Esophagus muscularis mucosa (tissue), 4 donors: ENCODE data around the gene NIPBL. TPM values are rescaled to one million over a fixed set of nuclear protein-coding genes. Genes with fewer than 3 reads are reported as not detected.

Experiments used
- DNase-seq: peaks from one replicate; pipeline ENCODE4 v3.0.0-alpha.2; 2017; ENCODE audit errors: extremely low spot score
- H3K27ac ChIP-seq, 4 donors: fragments of 200-600 bp; sonication (generic); replicated peaks in 1 of 4; 1 replicate in 3 of 4; 2 replicates in 1 of 4; pipeline ENCODE4 v1.5.1; 2016 to 2019; ENCODE audit warnings: mild to moderate bottlenecking in 1 of 4
- H3K27me3 ChIP-seq, 4 donors: fragments of 200-600 bp; sonication (generic); one replicate each; pipeline versions ENCODE4 v1.5.1 to v1.6.0; 2016 to 2019
- H3K36me3 ChIP-seq, 4 donors: fragments of 200-600 bp; sonication (generic); one replicate each; pipeline ENCODE4 v1.5.1; 2016 to 2019
- H3K4me1 ChIP-seq, 4 donors: fragments of 200-600 bp; sonication (generic); one replicate each; pipeline ENCODE4 v1.5.1; 2016 to 2019
- H3K4me3 ChIP-seq, 4 donors: fragments of 200-600 bp; sonication (generic); 1 replicate in 2 of 4; 2 replicates in 2 of 4; pipeline ENCODE4 v1.5.1; 2016 to 2019; ENCODE audit warnings: mild to moderate bottlenecking in 4 of 4, moderate library complexity in 1 of 4
- H3K9me3 ChIP-seq, 4 donors: fragments of 200-600 bp; sonication (generic); 1 replicate in 3 of 4; 2 replicates in 1 of 4; pipeline ENCODE4 v1.5.1; 2016 to 2019
- EP300 ChIP-seq: sonication (generic); formaldehyde crosslinking; IDR thresholded peaks from one replicate; pipeline ENCODE4 v1.6.1; 2017; ENCODE audit warnings: antibody characterized with exemption
- POLR2A ChIP-seq: fragments of 450-650 bp; IDR thresholded peaks from one replicate; pipeline ENCODE4 v1.6.1; 2017; ENCODE audit warnings: antibody characterized with exemption, moderate library complexity, mild to moderate bottlenecking, low read depth
- POLR2AphosphoS5 ChIP-seq, 2 donors: sonication (generic); formaldehyde crosslinking; IDR thresholded peaks; one replicate each; pipeline ENCODE4 v1.6.1; 2017; ENCODE audit warnings: antibody characterized with exemption in 2 of 2
- WGBS: methylation state at CpG from one replicate; pipeline ENCODE4 v1.1.5; 2018; 5-methylcytosine and 5-hydroxymethylcytosine counted together
- intact Hi-C: fragments of 100-400 bp; cut with DNase I; formaldehyde crosslinking; loops from one replicate; pipeline ENCODE4 v1.15.1; 2023
- total RNA-seq, 4 donors: library from RNA; depleted of rRNA; stranded (reverse); fragments of >200 nt; gene quantifications; one replicate each; pipeline versions ENCODE4 v1.1.0 to v1.2.1, GENCODE V29; 2016
- TF ChIP-seq, protein P1 (sequence below), 3 experiments: fragments of 200-600 bp in 2 of 3; fragments of 450-650 bp in 1 of 3; sonication (generic) in 2 of 3; IDR thresholded peaks; one replicate each; pipeline ENCODE4 v1.5.1; 2017 to 2019; ENCODE audit warnings: antibody characterized with exemption in 3 of 3, mild to moderate bottlenecking in 2 of 3, moderate library complexity in 1 of 3

The NIPBL gene
- total RNA-seq, 4 donors from 2014 or later: 38.9 to 50.3 (median 40.0) TPM

DNA sequence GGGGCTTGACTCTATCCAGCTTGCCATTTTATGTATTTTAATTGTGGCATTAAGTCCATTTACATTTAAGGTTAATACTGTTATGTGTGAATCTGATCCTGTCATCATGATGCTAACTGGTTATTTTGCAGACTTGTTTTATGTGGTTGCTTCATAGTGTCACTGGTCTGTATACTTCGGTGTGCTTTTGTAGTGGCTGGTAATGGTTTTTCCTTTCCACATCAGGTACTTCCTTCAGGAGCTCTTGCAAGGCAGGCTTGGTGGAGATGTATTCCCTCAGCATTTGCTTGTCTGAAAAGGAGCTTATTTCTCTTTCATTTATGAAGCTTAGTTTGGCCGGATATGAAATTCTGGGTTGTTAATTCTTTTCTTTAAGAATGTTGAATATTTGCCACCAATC, 226.7 kb downstream of the NIPBL start:
- TF ChIP-seq POLR2AphosphoS5 (IDR thresholded peaks at IDR 0.05) (no peak), POLR2A (no peak), EP300 (no peak)
- TF ChIP-seq, protein P1, sequence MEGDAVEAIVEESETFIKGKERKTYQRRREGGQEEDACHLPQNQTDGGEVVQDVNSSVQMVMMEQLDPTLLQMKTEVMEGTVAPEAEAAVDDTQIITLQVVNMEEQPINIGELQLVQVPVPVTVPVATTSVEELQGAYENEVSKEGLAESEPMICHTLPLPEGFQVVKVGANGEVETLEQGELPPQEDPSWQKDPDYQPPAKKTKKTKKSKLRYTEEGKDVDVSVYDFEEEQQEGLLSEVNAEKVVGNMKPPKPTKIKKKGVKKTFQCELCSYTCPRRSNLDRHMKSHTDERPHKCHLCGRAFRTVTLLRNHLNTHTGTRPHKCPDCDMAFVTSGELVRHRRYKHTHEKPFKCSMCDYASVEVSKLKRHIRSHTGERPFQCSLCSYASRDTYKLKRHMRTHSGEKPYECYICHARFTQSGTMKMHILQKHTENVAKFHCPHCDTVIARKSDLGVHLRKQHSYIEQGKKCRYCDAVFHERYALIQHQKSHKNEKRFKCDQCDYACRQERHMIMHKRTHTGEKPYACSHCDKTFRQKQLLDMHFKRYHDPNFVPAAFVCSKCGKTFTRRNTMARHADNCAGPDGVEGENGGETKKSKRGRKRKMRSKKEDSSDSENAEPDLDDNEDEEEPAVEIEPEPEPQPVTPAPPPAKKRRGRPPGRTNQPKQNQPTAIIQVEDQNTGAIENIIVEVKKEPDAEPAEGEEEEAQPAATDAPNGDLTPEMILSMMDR (IDR thresholded peaks at IDR 0.05): no peak
- Histone ChIP-seq H3K4me3 (no peak overlapping the region), H3K27me3 (no peaks in the 10 kb centered on the region), H3K4me1 (no peaks in the 10 kb centered on the region), H3K9me3 (peaks cover 0 to 17% (median 5%) of the 10 kb centered on the region in 4 donors), H3K36me3 (peaks cover 22 to 52% (median 40%) of the 10 kb centered on the region in 4 donors), H3K27ac (no peak overlapping the region)
- intact Hi-C loops: no loop called here
- WGBS: 96% methylated on average over 2 of the region's 2 CpGs
- no peak for DNase-seq

DNA sequence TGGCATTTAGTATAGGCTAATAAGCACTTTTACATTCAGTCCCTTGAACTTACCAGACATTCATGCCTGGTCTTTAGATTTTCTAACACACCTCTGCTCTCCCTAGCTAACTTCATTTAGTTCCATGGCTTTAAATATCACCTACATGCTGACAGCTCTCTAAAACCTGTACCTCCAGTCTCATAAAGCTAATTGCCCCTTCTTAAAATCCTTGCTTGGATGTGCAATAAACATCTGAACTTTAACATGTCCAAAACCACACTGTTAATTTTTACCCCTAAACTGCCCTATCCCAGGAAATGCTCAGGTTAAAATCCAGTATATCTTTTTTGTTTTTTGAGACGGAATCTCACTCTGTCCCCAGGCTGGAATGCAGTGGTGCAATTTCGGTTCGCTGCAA, 232.8 kb downstream of the NIPBL start:
- Histone ChIP-seq H3K9me3 (no peaks in the 10 kb centered on the region), H3K27ac (no peak overlapping the region), H3K4me3 (no peak overlapping the region), H3K4me1 (no peaks in the 10 kb centered on the region), H3K27me3 (no peaks in the 10 kb centered on the region), H3K36me3 (peaks cover 41 to 99% (median 66%) of the 10 kb centered on the region in 4 donors)
- DNase-seq: no peak
- intact Hi-C loops: no loop called here
- TF ChIP-seq EP300 (no peak), POLR2AphosphoS5 (IDR thresholded peaks at IDR 0.05) (no peak), POLR2A (no peak)
- TF ChIP-seq, protein P1 (IDR thresholded peaks at IDR 0.05): no peak
- whole genome bisulfite sequencing: 93% methylated on average over 3 of the region's 3 CpGs

DNA sequence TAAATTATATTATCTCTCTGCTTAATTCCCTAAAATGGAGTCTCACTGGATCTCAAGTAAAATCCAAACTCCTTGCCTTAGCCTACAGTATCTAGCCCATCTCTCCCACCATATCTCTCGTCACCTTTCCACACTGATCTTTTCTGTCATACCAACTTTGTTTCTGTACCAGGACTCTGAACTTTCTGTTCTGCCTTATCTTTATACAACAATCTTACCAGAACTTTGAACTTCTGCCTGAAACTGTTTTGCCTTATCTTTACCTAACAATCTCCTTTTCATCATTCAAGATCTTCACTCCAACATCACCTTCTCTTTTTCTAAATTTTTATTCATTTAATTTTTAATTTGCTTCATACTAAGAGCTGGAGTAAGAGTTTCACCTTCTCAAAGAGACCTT, 233.6 kb downstream of the NIPBL start:
- H3K27me3 ChIP-seq: no peaks in the 10 kb centered on the region
- no peaks in the 10 kb centered on the region for H3K4me1 ChIP-seq
- 97% methylated on average over 1 of the region's 1 CpG for WGBS
- peaks cover 38 to 99% (median 66%) of the 10 kb centered on the region in 4 donors for H3K36me3 ChIP-seq
- DNase-seq: no peak
- no peak overlapping the region for H3K27ac ChIP-seq
- no peak for TF ChIP-seq POLR2A
- no peak for TF ChIP-seq EP300
- no peak for TF ChIP-seq POLR2AphosphoS5 (IDR thresholded peaks at IDR 0.05)
- TF ChIP-seq, protein P1 (IDR thresholded peaks at IDR 0.05): no peak
- intact Hi-C loops: no loop called here
- no peak overlapping the region for H3K4me3 ChIP-seq
- no peaks in the 10 kb centered on the region for H3K9me3 ChIP-seq

DNA sequence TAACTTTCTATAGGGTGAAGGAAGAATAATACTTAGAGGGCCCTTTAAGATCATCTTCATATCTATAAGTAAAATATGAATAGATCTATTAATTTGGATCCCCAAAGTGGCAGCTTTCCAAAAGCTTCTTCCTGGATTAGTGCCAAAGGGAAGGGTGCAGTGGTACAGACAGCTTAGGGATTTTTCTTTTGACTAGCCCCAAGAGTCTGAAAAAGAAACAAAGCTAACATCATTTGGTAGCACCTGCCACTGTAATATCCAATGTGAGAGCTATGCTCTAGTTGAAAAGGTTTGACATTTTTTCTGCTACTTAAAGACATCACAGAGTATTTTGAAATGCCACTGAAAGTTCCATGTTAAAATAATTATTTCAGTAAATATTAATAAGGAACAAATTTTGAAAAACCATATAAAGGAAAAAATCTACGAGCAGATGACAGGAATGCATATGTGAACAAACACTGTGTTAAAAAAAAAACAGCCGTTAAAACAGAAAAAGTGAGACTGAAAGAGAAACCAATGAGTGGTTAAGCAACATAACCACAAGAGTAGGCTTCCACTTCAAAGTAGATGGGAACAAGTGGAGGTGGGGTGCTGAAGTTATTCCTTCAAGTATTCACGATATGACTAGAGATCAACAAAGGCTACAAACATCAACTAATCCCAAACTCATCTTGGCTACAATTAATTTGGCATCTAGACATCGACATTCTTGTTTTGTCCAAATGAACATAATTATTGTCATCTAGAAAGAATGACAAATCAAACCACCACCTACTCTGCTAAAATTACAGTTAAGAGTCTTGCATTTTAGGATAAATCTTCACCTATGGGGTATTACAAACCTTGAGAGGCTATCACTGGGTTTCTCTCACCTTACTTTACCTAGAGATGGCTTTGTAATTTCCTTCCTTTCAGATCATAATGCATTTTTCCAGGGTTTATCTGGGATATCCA, 235.1 kb downstream of the NIPBL start:
- 89% methylated on average over 4 of the region's 4 CpGs for WGBS
- H3K4me3 ChIP-seq: no peak overlapping the region

More for the DNA sequence above, 235.1 kb downstream of the NIPBL start:
- H3K36me3 ChIP-seq: peaks cover 41 to 96% (median 63%) of the 10 kb centered on the region in 4 donors
- DNase-seq: no peak
- intact Hi-C loops: no loop called here
- no peaks in the 10 kb centered on the region for H3K27me3 ChIP-seq
- H3K9me3 ChIP-seq: no peaks in the 10 kb centered on the region
- H3K4me1 ChIP-seq: no peaks in the 10 kb centered on the region
- no peak overlapping the region for H3K27ac ChIP-seq
- TF ChIP-seq EP300 (no peak), POLR2A (no peak), POLR2AphosphoS5 (IDR thresholded peaks at IDR 0.05) (no peak)
- TF ChIP-seq, protein P1 (IDR thresholded peaks at IDR 0.05): no peak
